Neural crest cell (in vitro differentiated cells): ENCODE results near the gene FBLN1. TPM values are rescaled to one million over a fixed set of nuclear protein-coding genes. Genes with fewer than 3 reads are reported as not detected.
"Not testable (repeated sequence)": the region's sequence is repeated elsewhere in the genome, so short reads cannot be mapped to it uniquely, and the experiment has no call there.

Experiments
- DNase-seq: peaks from one replicate; pipeline ENCODE4 v3.0.0; 2021; ENCODE audit warnings: low read depth, mixed read lengths, low spot score
- H3K27ac Mint-ChIP-seq: one replicate; pipeline ENCODE4 v1.8.0; 2021; ENCODE audit warnings: mild to moderate bottlenecking, mixed read lengths; ENCODE audit not compliant: unreplicated experiment
- H3K27me3 Mint-ChIP-seq: 2 replicates; pipeline ENCODE4 v1.8.0; 2021; ENCODE audit warnings: low read depth, mild to moderate bottlenecking, mixed read lengths
- H3K36me3 Mint-ChIP-seq: 2 replicates; pipeline ENCODE4 v1.8.0; 2021; ENCODE audit warnings: low read depth, mild to moderate bottlenecking, mixed read lengths
- H3K4me1 Mint-ChIP-seq: 2 replicates; pipeline ENCODE4 v1.8.0; 2021; ENCODE audit warnings: mixed read lengths
- H3K4me3 Mint-ChIP-seq: one replicate; pipeline ENCODE4 v1.8.0; 2021; ENCODE audit warnings: mild to moderate bottlenecking, mixed read lengths
- H3K9me3 Mint-ChIP-seq: 2 replicates; pipeline ENCODE4 v1.8.0; 2021; ENCODE audit warnings: mixed read lengths
- CTCF ChIP-seq: fragments of 200-600 bp; sonication (generic); conservative IDR thresholded peaks from 2 replicates; pipeline ENCODE4 v1.5.0; 2021; ENCODE audit warnings: antibody characterized with exemption, mild to moderate bottlenecking
- total RNA-seq: library from RNA; stranded (reverse); gene quantifications from 2 replicates; pipeline ENCODE4 v1.2.1, GENCODE V29; 2021

The FBLN1 gene
- total RNA-seq, 1 donor from 2014 or later = 163 TPM

- Mint-ChIP-seq H3K9me3 (no peaks in the 10 kb centered on the region), H3K4me1 (peaks cover 23% of the 10 kb centered on the region), H3K36me3 (peaks cover 11% of the 10 kb centered on the region), H3K27me3 (peaks cover 2% of the 10 kb centered on the region), H3K27ac (peak overlapping the region; percentile 71), H3K4me3 (no peak overlapping the region)
- no peak for TF ChIP-seq CTCF
- no peak for DNase-seq
These were observed 39.4 kb downstream of the FBLN1 start for GRCh38 chr22:45542001-45542520.

GRCh38 chr22:45542736-45543135 lies 40.1 kb downstream of the FBLN1 start:
- H3K4me3 Mint-ChIP-seq, H3K27me3 Mint-ChIP-seq, H3K27ac Mint-ChIP-seq, H3K9me3 Mint-ChIP-seq, DNase-seq: not testable (repeated sequence)
- peaks cover 14% of the 10 kb centered on the region for H3K36me3 Mint-ChIP-seq
- peaks cover 23% of the 10 kb centered on the region for H3K4me1 Mint-ChIP-seq

GRCh38 chr22:45543243-45543642 lies 40.6 kb downstream of the FBLN1 start:
- no peak overlapping the region for H3K27ac Mint-ChIP-seq
- H3K4me1 Mint-ChIP-seq = peaks cover 22% of the 10 kb centered on the region
- peaks cover 2% of the 10 kb centered on the region for H3K27me3 Mint-ChIP-seq
- peaks cover 14% of the 10 kb centered on the region for H3K36me3 Mint-ChIP-seq
- no peaks in the 10 kb centered on the region for H3K9me3 Mint-ChIP-seq
- no peak overlapping the region for H3K4me3 Mint-ChIP-seq
- no peak for TF ChIP-seq CTCF
- no peak for DNase-seq

- Mint-ChIP-seq H3K4me1 (peaks cover 20% of the 10 kb centered on the region), H3K27me3 (no peaks in the 10 kb centered on the region), H3K36me3 (peaks cover 16% of the 10 kb centered on the region), H3K4me3 (no peak overlapping the region), H3K27ac (no peak overlapping the region), H3K9me3 (no peaks in the 10 kb centered on the region)
- no peak for DNase-seq
- no peak for TF ChIP-seq CTCF
These were observed 42.0 kb downstream of the FBLN1 start for GRCh38 chr22:45544588-45545170.

GRCh38 chr22:45546333-45547015 lies 43.8 kb downstream of the FBLN1 start:
- no peak for DNase-seq
- peaks cover 26% of the 10 kb centered on the region for H3K36me3 Mint-ChIP-seq

More at GRCh38 chr22:45546333-45547015, 43.8 kb downstream of the FBLN1 start:
- H3K4me1 Mint-ChIP-seq = peaks cover 16% of the 10 kb centered on the region
- no peaks in the 10 kb centered on the region for H3K9me3 Mint-ChIP-seq
- H3K4me3 Mint-ChIP-seq = no peak overlapping the region
- H3K27ac Mint-ChIP-seq = no peak overlapping the region
- TF ChIP-seq CTCF = no peak
- no peaks in the 10 kb centered on the region for H3K27me3 Mint-ChIP-seq
